HEK293 (cell line): ENCODE data around the gene UHMK1.

Experiments
- AEBP2 ChIP-seq: fragments of 450-650 bp; formaldehyde crosslinking; IDR thresholded peaks from 2 replicates; pipeline ENCODE4 v1.5.1; 2016; ENCODE audit warnings: missing biosample characterization, missing genetic modification characterization, borderline replicate concordance
- GLIS1 ChIP-seq: fragments of 450-650 bp; formaldehyde crosslinking; IDR thresholded peaks from 2 replicates; pipeline ENCODE4 v1.5.1; 2016; ENCODE audit warnings: missing biosample characterization, missing genetic modification characterization
- KLF8 ChIP-seq: fragments of 450-650 bp; formaldehyde crosslinking; IDR thresholded peaks from 2 replicates; pipeline ENCODE4 v1.5.1; 2016; ENCODE audit warnings: missing biosample characterization, missing genetic modification characterization
- PATZ1 ChIP-seq: fragments of 450-650 bp; formaldehyde crosslinking; IDR thresholded peaks from 2 replicates; pipeline ENCODE4 v1.5.1; 2016; ENCODE audit warnings: missing biosample characterization, missing genetic modification characterization
- PRDM1 ChIP-seq: fragments of 450-650 bp; formaldehyde crosslinking; IDR thresholded peaks from 2 replicates; pipeline ENCODE4; 2016; ENCODE audit warnings: missing biosample characterization, missing genetic modification characterization
- SALL2 ChIP-seq: fragments of 450-650 bp; formaldehyde crosslinking; IDR thresholded peaks from 2 replicates; pipeline ENCODE4 v1.5.0; 2017; ENCODE audit warnings: missing biosample characterization, mild to moderate bottlenecking, missing genetic modification characterization, borderline replicate concordance
- SP7 ChIP-seq: fragments of 450-650 bp; formaldehyde crosslinking; IDR thresholded peaks from 2 replicates; pipeline ENCODE4 v1.5.1; 2016; ENCODE audit warnings: missing biosample characterization, missing genetic modification characterization
- ZBTB20 ChIP-seq: fragments of 450-650 bp; formaldehyde crosslinking; IDR thresholded peaks from 2 replicates; pipeline ENCODE4 v1.5.1; 2016; ENCODE audit warnings: missing biosample characterization, missing genetic modification characterization
- ZBTB8A ChIP-seq: fragments of 450-650 bp; formaldehyde crosslinking; IDR thresholded peaks from 2 replicates; pipeline ENCODE4 v1.5.1; 2016; ENCODE audit warnings: missing biosample characterization, missing genetic modification characterization
- ZFP37 ChIP-seq: fragments of 450-650 bp; formaldehyde crosslinking; IDR thresholded peaks from 2 replicates; pipeline ENCODE4 v1.5.1; 2016; ENCODE audit warnings: missing biosample characterization, missing genetic modification characterization
- ZIC2 ChIP-seq: fragments of 450-650 bp; formaldehyde crosslinking; IDR thresholded peaks from 2 replicates; pipeline ENCODE4 v1.5.1; 2016; ENCODE audit warnings: missing biosample characterization, missing genetic modification characterization
- ZNF112 ChIP-seq: fragments of 450-650 bp; formaldehyde crosslinking; IDR thresholded peaks from 2 replicates; pipeline ENCODE4 v1.5.0; 2017; ENCODE audit warnings: missing biosample characterization, missing genetic modification characterization
- ZNF133 ChIP-seq: fragments of 450-650 bp; formaldehyde crosslinking; IDR thresholded peaks from 2 replicates; pipeline ENCODE4 v1.5.1; 2016; ENCODE audit warnings: missing biosample characterization, missing genetic modification characterization
- ZNF184 ChIP-seq: fragments of 450-650 bp; IDR thresholded peaks from 2 replicates; pipeline ENCODE4 v1.5.1; 2018; ENCODE audit warnings: missing biosample characterization, mild to moderate bottlenecking, missing genetic modification characterization
- ZNF19 ChIP-seq: fragments of 450-650 bp; formaldehyde crosslinking; IDR thresholded peaks from 2 replicates; pipeline ENCODE4; 2016; ENCODE audit warnings: missing biosample characterization, missing genetic modification characterization, low read depth
- ZNF202 ChIP-seq: fragments of 450-650 bp; formaldehyde crosslinking; IDR thresholded peaks from 2 replicates; pipeline ENCODE4 v1.5.1; 2016; ENCODE audit warnings: missing biosample characterization, missing genetic modification characterization, borderline replicate concordance
- ZNF302 ChIP-seq: fragments of 450-650 bp; formaldehyde crosslinking; IDR thresholded peaks from 2 replicates; pipeline ENCODE4 v1.5.1; 2016; ENCODE audit warnings: missing biosample characterization, missing genetic modification characterization, low read depth
- ZNF335 ChIP-seq: fragments of 450-650 bp; formaldehyde crosslinking; conservative IDR thresholded peaks from 2 replicates; pipeline ENCODE4 v1.5.1; 2016; ENCODE audit warnings: missing biosample characterization, missing genetic modification characterization
- ZNF350 ChIP-seq: fragments of 450-650 bp; formaldehyde crosslinking; IDR thresholded peaks from 2 replicates; pipeline ENCODE4 v1.5.0; 2017; ENCODE audit warnings: missing biosample characterization, mild to moderate bottlenecking, missing genetic modification characterization
- ZNF501 ChIP-seq: fragments of 450-650 bp; formaldehyde crosslinking; IDR thresholded peaks from 2 replicates; pipeline ENCODE4 v1.5.1; 2016; ENCODE audit warnings: missing biosample characterization, missing genetic modification characterization
- ZNF510 ChIP-seq: fragments of 450-650 bp; formaldehyde crosslinking; IDR thresholded peaks from 2 replicates; pipeline ENCODE4 v1.5.1; 2018; ENCODE audit warnings: mild to moderate bottlenecking, missing genetic modification characterization, missing biosample characterization; ENCODE audit not compliant: insufficient replicate concordance
- ZNF629 ChIP-seq: fragments of 450-650 bp; formaldehyde crosslinking; IDR thresholded peaks from 2 replicates; pipeline ENCODE4 v1.5.1; 2017; ENCODE audit warnings: missing biosample characterization, missing genetic modification characterization
- ZSCAN16 ChIP-seq: fragments of 450-650 bp; formaldehyde crosslinking; IDR thresholded peaks from 2 replicates; pipeline ENCODE4 v1.5.1; 2016; ENCODE audit warnings: missing biosample characterization, missing genetic modification characterization
- ZSCAN30 ChIP-seq: fragments of 450-650 bp; IDR thresholded peaks from 2 replicates; pipeline ENCODE4 v1.5.1; 2018; ENCODE audit warnings: missing biosample characterization, mild to moderate bottlenecking, missing genetic modification characterization, moderate library complexity
- ZSCAN4 ChIP-seq: fragments of 450-650 bp; formaldehyde crosslinking; IDR thresholded peaks from 2 replicates; pipeline ENCODE4 v1.5.1; 2017; ENCODE audit warnings: missing biosample characterization, missing genetic modification characterization
- TF ChIP-seq, protein P1 (sequence below): fragments of 450-650 bp; formaldehyde crosslinking; IDR thresholded peaks from 2 replicates; pipeline ENCODE4 v1.5.1; 2016; ENCODE audit warnings: missing biosample characterization, missing genetic modification characterization
- TF ChIP-seq, protein P2 (sequence below): fragments of 450-650 bp; formaldehyde crosslinking; IDR thresholded peaks from 2 replicates; pipeline ENCODE4 v1.5.1; 2016; ENCODE audit warnings: missing biosample characterization, missing genetic modification characterization
- TF ChIP-seq, protein P3 (sequence below): fragments of 450-650 bp; formaldehyde crosslinking; IDR thresholded peaks from 2 replicates; pipeline ENCODE4; 2016; ENCODE audit warnings: missing biosample characterization, missing genetic modification characterization
- TF ChIP-seq, protein P4 (sequence below): fragments of 450-650 bp; formaldehyde crosslinking; IDR thresholded peaks from 2 replicates; pipeline ENCODE4 v1.5.1; 2016; ENCODE audit warnings: missing biosample characterization, missing genetic modification characterization

The UHMK1 gene

DNA sequence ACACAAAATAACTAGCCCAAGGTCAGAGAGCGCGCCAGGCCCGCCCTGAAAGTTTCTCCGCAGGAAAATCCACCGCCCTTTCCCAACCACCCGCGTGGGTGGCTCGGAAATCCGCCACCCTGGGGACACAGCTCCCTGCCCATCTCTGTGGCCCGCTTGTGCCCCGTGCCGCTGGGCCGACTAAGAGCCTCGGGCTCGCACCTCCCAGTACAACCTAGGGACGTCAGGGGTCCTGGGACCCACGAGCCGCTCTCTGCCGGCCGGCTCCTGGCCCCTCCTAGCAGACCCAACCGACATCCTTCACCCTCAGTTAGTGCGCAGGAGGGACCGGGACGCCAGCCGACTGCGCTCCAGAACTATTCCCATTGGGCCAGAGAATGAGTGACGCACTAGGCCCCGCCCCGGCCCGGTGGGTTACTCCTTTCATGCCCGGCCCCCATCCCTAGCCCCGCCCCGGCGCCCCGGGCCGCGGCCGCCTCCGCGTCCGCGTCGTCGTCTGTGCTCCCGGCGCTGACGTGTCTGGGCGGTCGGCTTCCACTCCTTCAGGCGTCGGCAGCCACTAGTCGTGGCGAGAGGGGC is 63.5 kb downstream of the UHMK1 start (continued):
- TF ChIP-seq, protein P1, sequence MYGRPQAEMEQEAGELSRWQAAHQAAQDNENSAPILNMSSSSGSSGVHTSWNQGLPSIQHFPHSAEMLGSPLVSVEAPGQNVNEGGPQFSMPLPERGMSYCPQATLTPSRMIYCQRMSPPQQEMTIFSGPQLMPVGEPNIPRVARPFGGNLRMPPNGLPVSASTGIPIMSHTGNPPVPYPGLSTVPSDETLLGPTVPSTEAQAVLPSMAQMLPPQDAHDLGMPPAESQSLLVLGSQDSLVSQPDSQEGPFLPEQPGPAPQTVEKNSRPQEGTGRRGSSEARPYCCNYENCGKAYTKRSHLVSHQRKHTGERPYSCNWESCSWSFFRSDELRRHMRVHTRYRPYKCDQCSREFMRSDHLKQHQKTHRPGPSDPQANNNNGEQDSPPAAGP (tag by site-specific recombination) = no peak
- TF ChIP-seq ZNF510 (tag by site-specific recombination) (no peak), ZNF350 (tag by site-specific recombination) (no peak), ZSCAN30 (peak; percentile 39; the same call in 1 of the 2 replicates), ZIC2 (peak; percentile 44), ZFP37 (tag by site-specific recombination) (peak; percentile 72; the same call in 1 of the 2 replicates), ZSCAN4 (tag by site-specific recombination) (no peak), ZBTB8A (tag by site-specific recombination) (no peak), ZNF302 (tag by site-specific recombination) (no peak), ZNF133 (tag by site-specific recombination) (no peak), PRDM1 (no peak), ZBTB20 (no peak), SP7 (no peak), ZNF501 (tag by site-specific recombination) (peak; percentile 83), GLIS1 (peak; percentile 56), SALL2 (no peak), ZNF184 (tag by site-specific recombination) (no peak), ZSCAN16 (tag by site-specific recombination) (no peak), KLF8 (tag by site-specific recombination) (0 out of 2 replicates have a peak, but pooled peaks have one; percentile 16), ZNF112 (tag by site-specific recombination) (no peak), ZNF335 (peak; percentile 89), ZNF202 (tag by site-specific recombination) (no peak), ZNF629 (peak; percentile 29; the same call in 1 of the 2 replicates), AEBP2 (tag by site-specific recombination) (no peak), PATZ1 (tag by site-specific recombination) (peak; percentile 29; the same call in 1 of the 2 replicates), ZNF19 (tag by site-specific recombination) (no peak)
- TF ChIP-seq, protein P2, sequence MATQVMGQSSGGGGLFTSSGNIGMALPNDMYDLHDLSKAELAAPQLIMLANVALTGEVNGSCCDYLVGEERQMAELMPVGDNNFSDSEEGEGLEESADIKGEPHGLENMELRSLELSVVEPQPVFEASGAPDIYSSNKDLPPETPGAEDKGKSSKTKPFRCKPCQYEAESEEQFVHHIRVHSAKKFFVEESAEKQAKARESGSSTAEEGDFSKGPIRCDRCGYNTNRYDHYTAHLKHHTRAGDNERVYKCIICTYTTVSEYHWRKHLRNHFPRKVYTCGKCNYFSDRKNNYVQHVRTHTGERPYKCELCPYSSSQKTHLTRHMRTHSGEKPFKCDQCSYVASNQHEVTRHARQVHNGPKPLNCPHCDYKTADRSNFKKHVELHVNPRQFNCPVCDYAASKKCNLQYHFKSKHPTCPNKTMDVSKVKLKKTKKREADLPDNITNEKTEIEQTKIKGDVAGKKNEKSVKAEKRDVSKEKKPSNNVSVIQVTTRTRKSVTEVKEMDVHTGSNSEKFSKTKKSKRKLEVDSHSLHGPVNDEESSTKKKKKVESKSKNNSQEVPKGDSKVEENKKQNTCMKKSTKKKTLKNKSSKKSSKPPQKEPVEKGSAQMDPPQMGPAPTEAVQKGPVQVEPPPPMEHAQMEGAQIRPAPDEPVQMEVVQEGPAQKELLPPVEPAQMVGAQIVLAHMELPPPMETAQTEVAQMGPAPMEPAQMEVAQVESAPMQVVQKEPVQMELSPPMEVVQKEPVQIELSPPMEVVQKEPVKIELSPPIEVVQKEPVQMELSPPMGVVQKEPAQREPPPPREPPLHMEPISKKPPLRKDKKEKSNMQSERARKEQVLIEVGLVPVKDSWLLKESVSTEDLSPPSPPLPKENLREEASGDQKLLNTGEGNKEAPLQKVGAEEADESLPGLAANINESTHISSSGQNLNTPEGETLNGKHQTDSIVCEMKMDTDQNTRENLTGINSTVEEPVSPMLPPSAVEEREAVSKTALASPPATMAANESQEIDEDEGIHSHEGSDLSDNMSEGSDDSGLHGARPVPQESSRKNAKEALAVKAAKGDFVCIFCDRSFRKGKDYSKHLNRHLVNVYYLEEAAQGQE (tag by site-specific recombination) = no peak
- TF ChIP-seq, protein P3, sequence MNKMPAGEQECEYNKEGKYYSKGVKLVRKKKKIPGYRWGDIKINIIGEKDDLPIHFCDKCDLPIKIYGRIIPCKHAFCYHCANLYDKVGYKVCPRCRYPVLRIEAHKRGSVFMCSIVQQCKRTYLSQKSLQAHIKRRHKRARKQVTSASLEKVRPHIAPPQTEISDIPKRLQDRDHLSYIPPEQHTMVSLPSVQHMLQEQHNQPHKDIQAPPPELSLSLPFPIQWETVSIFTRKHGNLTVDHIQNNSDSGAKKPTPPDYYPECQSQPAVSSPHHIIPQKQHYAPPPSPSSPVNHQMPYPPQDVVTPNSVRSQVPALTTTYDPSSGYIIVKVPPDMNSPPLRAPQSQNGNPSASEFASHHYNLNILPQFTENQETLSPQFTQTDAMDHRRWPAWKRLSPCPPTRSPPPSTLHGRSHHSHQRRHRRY (tag by site-specific recombination) = no peak
- TF ChIP-seq, protein P4, sequence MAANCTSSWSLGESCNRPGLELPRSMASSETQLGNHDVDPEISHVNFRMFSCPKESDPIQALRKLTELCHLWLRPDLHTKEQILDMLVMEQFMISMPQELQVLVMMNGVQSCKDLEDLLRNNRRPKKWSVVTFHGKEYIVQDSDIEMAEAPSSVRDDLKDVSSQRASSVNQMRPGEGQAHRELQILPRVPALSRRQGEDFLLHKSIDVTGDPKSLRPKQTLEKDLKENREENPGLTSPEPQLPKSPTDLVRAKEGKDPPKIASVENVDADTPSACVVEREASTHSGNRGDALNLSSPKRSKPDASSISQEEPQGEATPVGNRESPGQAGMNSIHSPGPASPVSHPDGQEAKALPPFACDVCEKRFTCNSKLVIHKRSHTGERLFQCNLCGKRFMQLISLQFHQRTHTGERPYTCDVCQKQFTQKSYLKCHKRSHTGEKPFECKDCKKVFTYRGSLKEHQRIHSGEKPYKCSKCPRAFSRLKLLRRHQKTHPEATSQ = no peak
